AG09319 (cell line): Measurements from ENCODE around the gene MPPED2.

Source experiments
- DNase-seq: peaks from one replicate; pipeline ENCODE4 v3.0.0-alpha.2; 2010; ENCODE audit warnings: low read depth; ENCODE audit errors: extremely low read depth
- CTCF ChIP-seq: IDR thresholded peaks from 2 replicates; pipeline ENCODE4 v1.5.1; 2011; ENCODE audit warnings: low read depth, mild to moderate bottlenecking, inconsistent platforms, low read length, moderate library complexity

The MPPED2 gene, protein sequence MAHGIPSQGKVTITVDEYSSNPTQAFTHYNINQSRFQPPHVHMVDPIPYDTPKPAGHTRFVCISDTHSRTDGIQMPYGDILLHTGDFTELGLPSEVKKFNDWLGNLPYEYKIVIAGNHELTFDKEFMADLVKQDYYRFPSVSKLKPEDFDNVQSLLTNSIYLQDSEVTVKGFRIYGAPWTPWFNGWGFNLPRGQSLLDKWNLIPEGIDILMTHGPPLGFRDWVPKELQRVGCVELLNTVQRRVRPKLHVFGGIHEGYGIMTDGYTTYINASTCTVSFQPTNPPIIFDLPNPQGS

DNA sequence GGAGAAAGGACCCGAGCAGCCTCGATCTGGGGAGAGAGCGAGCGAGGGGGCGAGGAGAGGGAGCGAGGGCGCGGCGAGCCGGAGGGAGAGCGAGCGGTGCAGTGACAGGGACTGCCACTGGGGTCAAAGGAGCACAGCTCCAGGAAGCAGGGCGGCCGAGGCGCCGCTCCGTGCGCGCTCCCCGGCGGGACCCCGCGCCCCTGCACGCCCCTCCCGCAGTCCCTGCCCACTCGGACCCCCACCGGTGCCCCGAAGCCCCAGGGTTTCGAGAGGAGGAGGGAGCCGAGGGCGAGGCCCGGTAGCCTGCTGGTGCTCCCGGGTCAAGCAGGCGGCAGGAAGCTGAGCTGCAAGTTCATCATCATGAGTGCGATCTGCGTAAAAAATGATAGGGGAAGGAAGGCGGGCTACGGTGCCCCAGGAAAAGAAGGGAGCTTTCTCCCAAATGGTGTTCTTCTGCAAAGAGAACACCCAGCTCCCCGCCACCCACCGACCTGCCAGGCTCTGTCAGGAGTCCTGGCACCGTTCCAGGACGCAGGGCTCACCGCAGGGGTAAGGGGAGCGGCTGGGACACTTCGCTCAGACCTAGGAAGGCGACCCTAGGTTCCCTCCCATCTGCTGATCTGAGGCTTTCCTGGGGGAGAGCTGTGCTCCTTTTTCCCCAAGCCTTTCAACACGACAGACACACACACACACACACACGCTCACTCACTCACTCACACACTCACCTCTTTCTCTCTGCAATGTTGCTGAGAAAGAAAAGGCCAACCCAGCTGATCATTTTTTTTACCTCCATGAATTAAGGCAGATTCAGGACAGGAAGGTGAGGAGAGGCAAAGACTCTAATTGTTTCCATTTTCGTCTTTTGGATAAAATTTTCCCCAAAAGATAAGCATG is at the start of gene MPPED2:
MPPED2 (minus strand) TSS at position 103 of the 894 bp plus-strand sequence. CDS start 5,980 bp downstream, outside the sequence.
- no peak for TF ChIP-seq CTCF

DNA sequence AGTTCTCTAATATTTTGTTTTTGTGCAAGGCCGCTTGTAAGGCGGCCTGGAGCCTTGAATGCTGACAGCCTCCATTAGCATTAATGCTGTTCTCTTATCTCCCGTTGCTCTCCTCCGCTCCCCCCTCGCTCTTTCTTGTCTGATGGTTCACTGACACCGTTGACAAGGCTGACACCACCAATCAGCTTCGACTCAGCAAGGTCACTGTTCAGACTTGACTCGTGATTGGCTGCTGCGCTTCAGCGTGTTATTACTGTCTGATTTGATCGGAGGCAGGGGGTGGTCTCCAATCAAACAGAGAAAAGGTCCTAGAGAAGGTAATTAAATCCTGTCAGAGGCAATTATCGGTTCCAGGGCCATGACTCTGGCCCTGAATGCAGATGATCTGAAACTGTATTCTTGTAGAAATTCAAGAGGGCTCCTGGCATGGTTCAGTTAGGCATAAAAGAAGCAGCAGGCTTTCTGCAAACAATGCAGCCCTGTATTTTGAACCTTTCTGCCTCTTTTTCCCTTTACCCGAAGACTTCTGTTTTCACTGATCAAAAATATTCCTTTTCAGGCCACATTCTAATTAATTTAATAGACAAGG is 49.3 kb upstream of the MPPED2 start:
- no peak for DNase-seq
- TF ChIP-seq CTCF: no peak

More for the DNA sequence above, at the start of gene MPPED2:
- DNase-seq: no peak

DNA sequence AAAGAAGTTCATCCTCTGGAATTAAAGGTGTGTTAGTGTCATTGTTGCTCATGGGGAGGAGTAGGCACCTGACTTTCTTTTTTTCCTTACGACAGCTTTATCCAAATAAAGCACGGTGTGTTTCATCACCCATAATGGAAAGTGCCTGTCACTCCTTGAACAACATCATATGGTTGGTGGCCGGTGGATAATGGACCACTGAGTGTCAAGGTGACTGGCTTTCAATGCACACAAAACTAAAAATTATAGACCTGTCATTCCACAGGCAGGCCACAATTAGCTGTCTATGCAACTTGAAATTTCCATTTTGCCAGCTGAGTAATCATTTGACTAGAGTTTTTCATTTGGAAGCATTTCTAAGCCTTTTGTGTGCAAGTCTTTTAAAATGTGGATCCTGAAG is 45.0 kb upstream of the MPPED2 start:
- TF ChIP-seq CTCF: no peak
- no peak for DNase-seq

- no peak for DNase-seq
- TF ChIP-seq CTCF: no peak
Observed at GRCh38 chr11:30619767-30620166, 33.6 kb upstream of the MPPED2 start.

DNA sequence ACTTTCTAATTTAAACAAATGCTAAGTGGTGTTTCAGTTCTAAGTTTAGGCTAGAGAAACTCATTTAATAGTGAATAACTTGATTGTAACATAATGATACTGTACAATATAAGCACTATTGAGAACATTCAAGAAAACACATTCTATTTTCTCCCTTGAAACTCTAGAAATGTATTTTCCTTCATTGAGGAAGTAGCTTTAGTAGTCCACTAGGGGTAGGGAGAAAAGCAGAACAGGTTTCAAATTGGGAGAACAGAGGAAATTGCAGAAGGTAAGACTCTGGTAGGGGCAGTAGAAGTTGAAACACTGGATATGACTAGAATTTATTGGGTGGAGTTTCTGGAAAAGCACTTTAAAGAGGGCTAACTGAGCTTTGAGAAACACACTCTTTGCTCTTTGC is 31.6 kb upstream of the MPPED2 start:
- no peak for DNase-seq
- TF ChIP-seq CTCF: no peak

DNA sequence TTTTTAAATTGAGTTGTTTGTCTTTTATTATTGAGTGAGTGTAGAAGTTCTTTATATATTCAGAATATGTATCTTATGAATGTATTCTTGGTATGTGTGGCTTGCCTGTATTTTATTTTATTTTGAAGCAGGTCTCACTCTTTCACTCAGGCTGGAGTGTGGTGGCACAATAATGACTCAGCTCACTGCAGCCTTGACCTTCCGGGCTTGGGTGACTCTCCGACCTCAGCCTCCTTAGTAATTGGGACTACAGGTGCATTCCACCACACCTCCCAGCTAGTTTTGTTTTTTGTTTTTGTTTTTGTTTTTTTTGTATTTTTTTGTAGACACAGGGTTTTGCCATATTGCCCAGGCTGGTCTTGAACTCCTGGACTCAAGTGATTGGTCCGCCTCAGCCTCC is 24.5 kb upstream of the MPPED2 start:
- no peak for DNase-seq
- no peak for TF ChIP-seq CTCF

DNA sequence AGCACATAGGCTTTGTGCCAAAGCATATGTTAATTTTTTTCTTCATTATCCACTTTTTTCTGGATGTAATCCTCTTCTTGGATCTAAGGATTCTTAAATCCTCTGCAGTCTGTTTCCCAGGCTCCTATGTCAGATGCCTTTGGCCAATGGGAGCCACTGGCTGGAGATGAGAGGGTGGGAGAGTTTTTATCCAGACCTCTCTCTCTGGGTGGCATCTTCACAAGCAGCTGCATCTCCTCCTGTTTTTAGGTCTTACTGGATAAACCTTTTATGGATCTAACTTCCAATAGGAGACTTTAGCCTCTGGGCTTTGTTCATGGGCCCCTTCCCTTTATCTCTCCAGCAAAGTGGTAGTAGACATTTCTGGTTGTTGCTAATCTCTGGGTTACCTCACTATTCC is 22.4 kb upstream of the MPPED2 start:
- DNase-seq: no peak
- no peak for TF ChIP-seq CTCF
